HEK293 (cell line): Measurements from ENCODE around the gene SHISA9.

Experiments used
- CTCF ChIA-PET: fragments of 350-600 bp; formaldehyde crosslinking; extraction: SDS; loops from one replicate; lab custom pipeline; 2021; ENCODE audit warnings: antibody characterized with exemption; lab: Yijun Ruan, JAX
- POLR2A ChIA-PET: fragments of 300-600 bp; formaldehyde crosslinking; extraction: SDS; loops from one replicate; lab custom pipeline; 2020; ENCODE audit warnings: antibody characterized with exemption, inconsistent platforms; lab: Yijun Ruan, JAX
- H3K27ac ChIP-seq: fragments of 200-500 bp; sonication (Bioruptor generic); 2 replicates; pipeline ENCODE4 v1.5.1; 2014; ENCODE audit warnings: low read depth, low read length, control low read depth, inconsistent platforms; ENCODE audit errors: extremely low read depth
- H3K36me3 ChIP-seq, 2 experiments: fragments of 200-500 bp in 1 of 2; sonication (Bioruptor generic) in 1 of 2; 1 replicate in 1 of 2; 2 replicates in 1 of 2; pipeline ENCODE4 v1.5.1; 2014 to 2017; ENCODE audit warnings: inconsistent platforms in 2 of 2, low read length in 2 of 2; ENCODE audit not compliant: control insufficient read depth in 2 of 2, insufficient read depth in 1 of 2
- H3K4me1 ChIP-seq: fragments of 200-500 bp; sonication (Bioruptor generic); 2 replicates; pipeline ENCODE4 v1.5.1; 2014; ENCODE audit warnings: mild to moderate bottlenecking, low read length, inconsistent platforms; ENCODE audit not compliant: control insufficient read depth, insufficient read depth
- H3K4me3 ChIP-seq: 2 replicates; pipeline ENCODE4 v1.5.1; 2011; ENCODE audit warnings: low read depth, mild to moderate bottlenecking, control low read depth, low read length, moderate library complexity
- H3K9me3 ChIP-seq: fragments of 200-500 bp; sonication (Bioruptor generic); 2 replicates; pipeline ENCODE4 v1.5.1; 2014; ENCODE audit warnings: low read depth, low read length, inconsistent platforms; ENCODE audit not compliant: control insufficient read depth, insufficient read depth
- KLF1 ChIP-seq: fragments of 450-650 bp; formaldehyde crosslinking; IDR thresholded peaks from 2 replicates; pipeline ENCODE4 v1.5.1; 2016; ENCODE audit warnings: missing biosample characterization, missing genetic modification characterization
- MEIS1 ChIP-seq: sonication (generic); formaldehyde crosslinking; IDR thresholded peaks from 2 replicates; pipeline ENCODE4 v1.8.1; 2022; ENCODE audit warnings: missing genetic modification reagents, mild to moderate bottlenecking, borderline replicate concordance
- SETDB1 ChIP-seq: IDR thresholded peaks from one replicate; pipeline ENCODE4 v1.6.1; 2017; ENCODE audit warnings: mild to moderate bottlenecking, low read length, moderate library complexity, mixed read lengths; ENCODE audit not compliant: insufficient read length
- SP7 ChIP-seq: fragments of 450-650 bp; formaldehyde crosslinking; IDR thresholded peaks from 2 replicates; pipeline ENCODE4 v1.5.1; 2016; ENCODE audit warnings: missing biosample characterization, missing genetic modification characterization
- ZNF10 ChIP-seq: fragments of 450-650 bp; formaldehyde crosslinking; IDR thresholded peaks from 2 replicates; pipeline ENCODE4 v1.5.1; 2017; ENCODE audit warnings: missing biosample characterization, missing genetic modification characterization
- ZNF16 ChIP-seq: fragments of 450-650 bp; formaldehyde crosslinking; IDR thresholded peaks from 2 replicates; pipeline ENCODE4 v1.5.1; 2016; ENCODE audit warnings: low read depth, missing biosample characterization, missing genetic modification characterization
- ZNF175 ChIP-seq: fragments of 450-650 bp; formaldehyde crosslinking; IDR thresholded peaks from 2 replicates; pipeline ENCODE4 v1.5.1; 2016; ENCODE audit warnings: missing biosample characterization, missing genetic modification characterization
- ZNF184 ChIP-seq: fragments of 450-650 bp; IDR thresholded peaks from 2 replicates; pipeline ENCODE4 v1.5.1; 2018; ENCODE audit warnings: missing biosample characterization, mild to moderate bottlenecking, missing genetic modification characterization
- ZNF23 ChIP-seq: fragments of 450-650 bp; formaldehyde crosslinking; IDR thresholded peaks from 2 replicates; pipeline ENCODE4 v1.5.1; 2016; ENCODE audit warnings: missing biosample characterization, missing genetic modification characterization, borderline replicate concordance
- ZNF26 ChIP-seq: fragments of 450-650 bp; formaldehyde crosslinking; IDR thresholded peaks from 2 replicates; pipeline ENCODE4 v1.5.1; 2016; ENCODE audit warnings: missing biosample characterization, missing genetic modification characterization
- ZNF324 ChIP-seq: fragments of 450-650 bp; formaldehyde crosslinking; IDR thresholded peaks from 2 replicates; pipeline ENCODE4 v1.5.1; 2016; ENCODE audit warnings: missing biosample characterization, missing genetic modification characterization
- ZNF350 ChIP-seq: fragments of 450-650 bp; formaldehyde crosslinking; IDR thresholded peaks from 2 replicates; pipeline ENCODE4 v1.5.0; 2017; ENCODE audit warnings: missing biosample characterization, mild to moderate bottlenecking, missing genetic modification characterization
- ZNF488 ChIP-seq: fragments of 450-650 bp; formaldehyde crosslinking; IDR thresholded peaks from 2 replicates; pipeline ENCODE4 v1.5.1; 2016; ENCODE audit warnings: missing biosample characterization, missing genetic modification characterization
- ZNF558 ChIP-seq: fragments of 450-650 bp; formaldehyde crosslinking; IDR thresholded peaks from 2 replicates; pipeline ENCODE4 v1.5.1; 2016; ENCODE audit warnings: missing biosample characterization, missing genetic modification characterization
- ZNF561 ChIP-seq: fragments of 450-650 bp; IDR thresholded peaks from 2 replicates; pipeline ENCODE4 v1.5.1; 2018; ENCODE audit warnings: missing biosample characterization, missing genetic modification characterization, borderline replicate concordance
- ZNF658 ChIP-seq: fragments of 450-650 bp; formaldehyde crosslinking; IDR thresholded peaks from 2 replicates; pipeline ENCODE4; 2016; ENCODE audit warnings: missing biosample characterization, missing genetic modification characterization
- ZNF664 ChIP-seq: fragments of 450-650 bp; formaldehyde crosslinking; IDR thresholded peaks from 2 replicates; pipeline ENCODE4 v1.5.1; 2016; ENCODE audit warnings: missing biosample characterization, missing genetic modification characterization
- ZNF677 ChIP-seq: fragments of 450-650 bp; IDR thresholded peaks from 2 replicates; pipeline ENCODE4 v1.5.0; 2018; ENCODE audit warnings: missing biosample characterization, mild to moderate bottlenecking, missing genetic modification characterization, moderate library complexity
- ZNF747 ChIP-seq: fragments of 450-650 bp; formaldehyde crosslinking; IDR thresholded peaks from 2 replicates; pipeline ENCODE4 v1.5.1; 2016; ENCODE audit warnings: missing biosample characterization, missing genetic modification characterization
- ZNF768 ChIP-seq: fragments of 450-650 bp; formaldehyde crosslinking; IDR thresholded peaks from 2 replicates; pipeline ENCODE4 v1.5.1; 2018; ENCODE audit warnings: missing biosample characterization, mild to moderate bottlenecking, missing genetic modification characterization
- ZNF837 ChIP-seq: fragments of 450-650 bp; formaldehyde crosslinking; IDR thresholded peaks from 2 replicates; pipeline ENCODE4 v1.5.1; 2016; ENCODE audit warnings: missing biosample characterization, missing genetic modification characterization
- ZSCAN16 ChIP-seq: fragments of 450-650 bp; formaldehyde crosslinking; IDR thresholded peaks from 2 replicates; pipeline ENCODE4 v1.5.1; 2016; ENCODE audit warnings: missing biosample characterization, missing genetic modification characterization
- ZSCAN23 ChIP-seq: fragments of 450-650 bp; formaldehyde crosslinking; IDR thresholded peaks from 2 replicates; pipeline ENCODE4 v1.5.1; 2016; ENCODE audit warnings: missing biosample characterization, missing genetic modification characterization
- ZSCAN5A ChIP-seq: fragments of 450-650 bp; formaldehyde crosslinking; IDR thresholded peaks from 2 replicates; pipeline ENCODE4 v1.5.1; 2016; ENCODE audit warnings: missing biosample characterization, missing genetic modification characterization
- TF ChIP-seq, protein P1 (sequence below): fragments of 450-650 bp; formaldehyde crosslinking; IDR thresholded peaks from 2 replicates; pipeline ENCODE4 v1.5.1; 2016; ENCODE audit warnings: missing biosample characterization, missing genetic modification characterization, borderline replicate concordance
- TF ChIP-seq, protein P2 (sequence below): fragments of 450-650 bp; formaldehyde crosslinking; IDR thresholded peaks from 2 replicates; pipeline ENCODE4 v1.5.1; 2016; ENCODE audit warnings: missing biosample characterization, missing genetic modification characterization

Gene SHISA9

GRCh38 chr16:13186813-13187212 lies 285.4 kb downstream of the SHISA9 start:
- H3K9me3 ChIP-seq, result no peaks in the 10 kb centered on the region
- no peak for TF ChIP-seq ZNF664 (tag by site-specific recombination)
- TF ChIP-seq ZNF768, result no peak
- TF ChIP-seq ZNF26 (tag by site-specific recombination), result no peak
- TF ChIP-seq MEIS1 (CRISPR knock-in tag), result no peak
- no peak for TF ChIP-seq ZSCAN5A (tag by site-specific recombination)
- no peak for TF ChIP-seq SETDB1
- TF ChIP-seq KLF1 (tag by site-specific recombination), result no peak
- TF ChIP-seq ZNF10, result no peak
- no peak for TF ChIP-seq ZSCAN16 (tag by site-specific recombination)
- no peak for TF ChIP-seq ZNF23 (tag by site-specific recombination)
- no peak for TF ChIP-seq ZNF561 (tag by site-specific recombination)
- TF ChIP-seq ZNF184 (tag by site-specific recombination), result no peak
- no peak for TF ChIP-seq ZNF558 (tag by site-specific recombination)
- no peak for TF ChIP-seq ZNF350 (tag by site-specific recombination)
- no peak for TF ChIP-seq ZSCAN23 (tag by site-specific recombination)
- TF ChIP-seq, protein P1, sequence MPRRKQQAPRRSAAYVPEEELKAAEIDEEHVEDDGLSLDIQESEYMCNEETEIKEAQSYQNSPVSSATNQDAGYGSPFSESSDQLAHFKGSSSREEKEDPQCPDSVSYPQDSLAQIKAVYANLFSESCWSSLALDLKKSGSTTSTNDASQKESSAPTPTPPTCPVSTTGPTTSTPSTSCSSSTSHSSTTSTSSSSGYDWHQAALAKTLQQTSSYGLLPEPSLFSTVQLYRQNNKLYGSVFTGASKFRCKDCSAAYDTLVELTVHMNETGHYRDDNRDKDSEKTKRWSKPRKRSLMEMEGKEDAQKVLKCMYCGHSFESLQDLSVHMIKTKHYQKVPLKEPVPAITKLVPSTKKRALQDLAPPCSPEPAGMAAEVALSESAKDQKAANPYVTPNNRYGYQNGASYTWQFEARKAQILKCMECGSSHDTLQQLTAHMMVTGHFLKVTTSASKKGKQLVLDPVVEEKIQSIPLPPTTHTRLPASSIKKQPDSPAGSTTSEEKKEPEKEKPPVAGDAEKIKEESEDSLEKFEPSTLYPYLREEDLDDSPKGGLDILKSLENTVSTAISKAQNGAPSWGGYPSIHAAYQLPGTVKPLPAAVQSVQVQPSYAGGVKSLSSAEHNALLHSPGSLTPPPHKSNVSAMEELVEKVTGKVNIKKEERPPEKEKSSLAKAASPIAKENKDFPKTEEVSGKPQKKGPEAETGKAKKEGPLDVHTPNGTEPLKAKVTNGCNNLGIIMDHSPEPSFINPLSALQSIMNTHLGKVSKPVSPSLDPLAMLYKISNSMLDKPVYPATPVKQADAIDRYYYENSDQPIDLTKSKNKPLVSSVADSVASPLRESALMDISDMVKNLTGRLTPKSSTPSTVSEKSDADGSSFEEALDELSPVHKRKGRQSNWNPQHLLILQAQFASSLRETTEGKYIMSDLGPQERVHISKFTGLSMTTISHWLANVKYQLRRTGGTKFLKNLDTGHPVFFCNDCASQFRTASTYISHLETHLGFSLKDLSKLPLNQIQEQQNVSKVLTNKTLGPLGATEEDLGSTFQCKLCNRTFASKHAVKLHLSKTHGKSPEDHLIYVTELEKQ (tag by site-specific recombination), result no peak
- no peak for TF ChIP-seq ZNF677 (tag by site-specific recombination)
- TF ChIP-seq, protein P2, sequence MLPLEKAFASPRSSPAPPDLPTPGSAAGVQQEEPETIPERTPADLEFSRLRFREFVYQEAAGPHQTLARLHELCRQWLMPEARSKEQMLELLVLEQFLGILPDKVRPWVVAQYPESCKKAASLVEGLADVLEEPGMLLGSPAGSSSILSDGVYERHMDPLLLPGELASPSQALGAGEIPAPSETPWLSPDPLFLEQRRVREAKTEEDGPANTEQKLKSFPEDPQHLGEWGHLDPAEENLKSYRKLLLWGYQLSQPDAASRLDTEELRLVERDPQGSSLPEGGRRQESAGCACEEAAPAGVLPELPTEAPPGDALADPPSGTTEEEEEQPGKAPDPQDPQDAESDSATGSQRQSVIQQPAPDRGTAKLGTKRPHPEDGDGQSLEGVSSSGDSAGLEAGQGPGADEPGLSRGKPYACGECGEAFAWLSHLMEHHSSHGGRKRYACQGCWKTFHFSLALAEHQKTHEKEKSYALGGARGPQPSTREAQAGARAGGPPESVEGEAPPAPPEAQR, result no peak
- TF ChIP-seq SP7, result no peak
- H3K4me1 ChIP-seq, result no peaks in the 10 kb centered on the region
- no peak overlapping the region for H3K4me3 ChIP-seq
- no peak overlapping the region for H3K27ac ChIP-seq
- ChIA-PET CTCF (no interaction called here), POLR2A (no interaction called here)
- H3K36me3 ChIP-seq, result no peaks in the 10 kb centered on the region

- POLR2A ChIA-PET, result no interaction called here
- no peaks in the 10 kb centered on the region for H3K36me3 ChIP-seq
- H3K27ac ChIP-seq, result no peak overlapping the region
- no peaks in the 10 kb centered on the region for H3K4me1 ChIP-seq
- no peak overlapping the region for H3K4me3 ChIP-seq
- CTCF ChIA-PET, result interaction anchor here (0.6 kb wide), 1 partner anchor 1466 kb away, joined by 3 read pairs; no protein-coding TSS in a partner anchor
- no peaks in the 10 kb centered on the region for H3K9me3 ChIP-seq
- TF ChIP-seq ZNF175 (tag by site-specific recombination), result no peak
- TF ChIP-seq ZNF837 (tag by site-specific recombination), result no peak
- TF ChIP-seq ZNF324 (tag by site-specific recombination), result no peak
- TF ChIP-seq ZNF488 (tag by site-specific recombination), result no peak
- no peak for TF ChIP-seq ZNF658
- TF ChIP-seq ZNF747 (tag by site-specific recombination), result no peak
- TF ChIP-seq, protein P1 (tag by site-specific recombination), result no peak
- TF ChIP-seq ZNF16 (tag by site-specific recombination), result no peak
Observed at GRCh38 chr16:13189250-13189649, 287.9 kb downstream of the SHISA9 start.
